Subcutaneous adipose tissue (tissue), 4 donors: ENCODE results near the gene SPIC. TPM values are rescaled to one million over a fixed set of nuclear protein-coding genes. Genes with fewer than 3 reads are reported as not detected.

ENCODE experiments used
- total RNA-seq, 4 donors: library from RNA; depleted of rRNA; stranded (reverse); fragments of >200 nt; gene quantifications; one replicate each; pipeline ENCODE4 v1.1.0, GENCODE V29; 2016
- TF ChIP-seq, protein P1 (sequence below): fragments of 450-650 bp; IDR thresholded peaks from one replicate; pipeline ENCODE4 v1.5.1; 2016; ENCODE audit warnings: low read depth, mild to moderate bottlenecking, control low read depth, antibody characterized with exemption, moderate library complexity

SPIC gene
- total RNA-seq, 4 donors from 2014 or later, result not detected

DNA sequence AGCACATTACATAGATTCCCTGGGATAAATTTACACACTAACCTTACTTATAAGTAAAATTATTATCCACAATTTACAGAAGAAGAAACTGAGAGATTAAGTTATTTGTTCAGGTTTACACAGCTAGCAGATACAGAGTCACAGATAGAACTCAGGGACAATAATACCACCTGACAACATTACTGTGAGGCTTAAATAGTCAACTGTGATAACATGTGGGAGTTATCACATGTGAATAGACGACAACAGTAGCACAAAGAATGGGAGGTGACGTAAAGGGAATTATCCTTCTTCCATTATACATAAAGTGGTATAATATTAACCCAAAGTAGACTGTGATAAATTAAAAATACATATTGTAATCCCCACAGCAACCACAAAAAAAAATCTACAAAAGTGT is 6.2 kb upstream of the SPIC start:
- TF ChIP-seq, protein P1, sequence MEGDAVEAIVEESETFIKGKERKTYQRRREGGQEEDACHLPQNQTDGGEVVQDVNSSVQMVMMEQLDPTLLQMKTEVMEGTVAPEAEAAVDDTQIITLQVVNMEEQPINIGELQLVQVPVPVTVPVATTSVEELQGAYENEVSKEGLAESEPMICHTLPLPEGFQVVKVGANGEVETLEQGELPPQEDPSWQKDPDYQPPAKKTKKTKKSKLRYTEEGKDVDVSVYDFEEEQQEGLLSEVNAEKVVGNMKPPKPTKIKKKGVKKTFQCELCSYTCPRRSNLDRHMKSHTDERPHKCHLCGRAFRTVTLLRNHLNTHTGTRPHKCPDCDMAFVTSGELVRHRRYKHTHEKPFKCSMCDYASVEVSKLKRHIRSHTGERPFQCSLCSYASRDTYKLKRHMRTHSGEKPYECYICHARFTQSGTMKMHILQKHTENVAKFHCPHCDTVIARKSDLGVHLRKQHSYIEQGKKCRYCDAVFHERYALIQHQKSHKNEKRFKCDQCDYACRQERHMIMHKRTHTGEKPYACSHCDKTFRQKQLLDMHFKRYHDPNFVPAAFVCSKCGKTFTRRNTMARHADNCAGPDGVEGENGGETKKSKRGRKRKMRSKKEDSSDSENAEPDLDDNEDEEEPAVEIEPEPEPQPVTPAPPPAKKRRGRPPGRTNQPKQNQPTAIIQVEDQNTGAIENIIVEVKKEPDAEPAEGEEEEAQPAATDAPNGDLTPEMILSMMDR, result no peak

- TF ChIP-seq, protein P1, result no peak
These were observed 4.2 kb upstream of the SPIC start for GRCh38 chr12:101470939-101471338.

DNA sequence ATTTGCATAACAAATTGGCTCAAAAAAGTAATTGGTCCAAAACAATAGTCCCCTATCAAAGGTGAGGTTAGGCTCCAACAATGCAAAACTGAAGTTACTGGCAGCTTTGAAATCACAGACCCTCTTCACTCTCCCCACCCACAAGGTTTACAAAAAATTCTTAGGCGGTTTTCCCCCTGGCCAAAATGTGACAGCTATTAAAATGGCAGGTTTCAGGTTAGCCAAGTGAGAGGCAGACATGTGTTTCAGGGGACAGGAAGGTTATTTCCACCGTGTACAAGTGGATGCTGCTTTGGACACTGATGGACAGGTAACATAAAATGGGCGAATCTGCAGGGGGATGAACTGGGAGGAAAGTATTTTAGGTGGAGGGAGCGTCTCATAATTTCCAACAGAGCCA is 888 bp upstream of the SPIC start:
- TF ChIP-seq, protein P1, result no peak

- TF ChIP-seq, protein P1, result no peak
These were observed 692 bp downstream of the SPIC start for GRCh38 chr12:101475751-101476305.

DNA sequence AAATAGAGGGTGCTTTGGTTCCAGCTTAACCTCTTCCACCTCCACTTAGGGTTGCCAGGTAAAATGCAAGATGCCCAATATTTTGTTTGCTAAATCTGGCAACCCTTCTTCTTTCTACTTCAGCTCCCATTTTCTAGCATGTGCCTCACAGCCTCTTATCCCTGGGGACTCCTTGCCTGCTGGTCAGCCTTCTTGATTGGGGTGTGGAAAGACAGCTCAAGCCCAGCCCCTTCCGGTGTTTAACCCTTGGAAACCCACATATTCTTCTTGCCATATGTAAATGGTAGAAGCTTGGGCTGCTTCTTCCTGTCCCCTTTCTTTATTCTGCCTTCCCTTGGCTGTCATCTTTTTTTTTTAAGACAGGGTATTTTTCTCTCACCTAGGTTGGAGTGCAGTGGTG is 5.7 kb downstream of the SPIC start:
- TF ChIP-seq, protein P1, result no peak

- TF ChIP-seq, protein P1, result no peak
These were observed 9.9 kb downstream of the SPIC start for GRCh38 chr12:101485021-101485420.

- TF ChIP-seq, protein P1, result no peak
These were observed 13.3 kb downstream of the SPIC start for GRCh38 chr12:101488469-101488868.
